ENCODE data around the gene ACTL8.

ACTL8 gene

DNA sequence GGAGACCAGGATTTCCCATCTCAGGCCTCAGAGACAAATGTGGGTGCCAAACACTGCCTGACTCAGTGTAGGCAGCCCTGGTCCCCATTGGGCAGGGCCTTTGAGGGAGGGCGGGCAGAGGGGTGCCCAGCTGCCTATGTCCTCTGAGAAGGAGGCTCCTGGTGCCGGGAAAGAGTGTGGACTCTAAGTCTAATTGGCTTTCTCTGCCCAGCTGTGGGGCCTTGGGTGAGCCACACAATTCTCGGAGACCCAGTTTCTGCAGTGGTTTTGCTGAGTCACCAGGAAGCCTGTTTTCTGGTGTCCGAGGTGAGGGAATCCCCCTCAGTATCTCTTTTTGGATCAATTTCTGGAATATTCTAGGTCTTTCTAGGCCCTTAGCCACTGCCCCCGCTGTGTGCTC, 35.3 kb upstream of the ACTL8 start:
- H2AFZ ChIP-seq (ENCODE audit: low read depth, low read length): no peak overlapping the region
- H3K27me3 ChIP-seq (ENCODE audit: low read depth, low read length): no peaks in the 10 kb centered on the region
- no peak overlapping the region for H3K4me3 ChIP-seq (ENCODE audit: low read length)
- H3K36me3 ChIP-seq (replicated peaks; ENCODE audit: low read depth, low read length): no peaks in the 10 kb centered on the region
- TF ChIP-seq EZH2phosphoT487 (IDR thresholded peaks at IDR 0.05; ENCODE audit: low read depth) (no peak), CTCF (IDR thresholded peaks at IDR 0.05; ENCODE audit: low read depth, low read length) (no peak)
- no peak overlapping the region for H3K9ac ChIP-seq (ENCODE audit: low read length)
- H4K20me1 ChIP-seq (ENCODE audit: insufficient read depth, low read length): no peaks in the 10 kb centered on the region
- no peak overlapping the region for H3K4me2 ChIP-seq (ENCODE audit: low read length)
- H3K79me2 ChIP-seq (ENCODE audit: low read length): no peaks in the 10 kb centered on the region
- H3K4me1 ChIP-seq (ENCODE audit: low read length): no peaks in the 10 kb centered on the region
- H3K27ac ChIP-seq (ENCODE audit: low read length): no peak overlapping the region
- no peaks in the 10 kb centered on the region for H3K9me3 ChIP-seq (ENCODE audit: insufficient read depth, low read length)

- Histone ChIP-seq H3K9ac (ENCODE audit: low read length) (no peak overlapping the region), H3K9me3 (ENCODE audit: insufficient read depth, low read length) (no peaks in the 10 kb centered on the region), H3K79me2 (ENCODE audit: low read length) (no peaks in the 10 kb centered on the region), H3K27me3 (ENCODE audit: low read depth, low read length) (no peaks in the 10 kb centered on the region), H3K4me2 (ENCODE audit: low read length) (no peak overlapping the region), H3K4me3 (ENCODE audit: low read length) (no peak overlapping the region), H3K4me1 (ENCODE audit: low read length) (no peaks in the 10 kb centered on the region), H3K36me3 (replicated peaks; ENCODE audit: low read depth, low read length) (no peaks in the 10 kb centered on the region), H2AFZ (ENCODE audit: low read depth, low read length) (no peak overlapping the region), H4K20me1 (ENCODE audit: insufficient read depth, low read length) (no peaks in the 10 kb centered on the region), H3K27ac (ENCODE audit: low read length) (no peak overlapping the region)
- TF ChIP-seq CTCF (IDR thresholded peaks at IDR 0.05; ENCODE audit: low read depth, low read length): no peak
- TF ChIP-seq EZH2phosphoT487 (IDR thresholded peaks at IDR 0.05; ENCODE audit: low read depth): no peak
These were observed 33.7 kb upstream of the ACTL8 start for GRCh38 chr1:17721444-17721843.

DNA sequence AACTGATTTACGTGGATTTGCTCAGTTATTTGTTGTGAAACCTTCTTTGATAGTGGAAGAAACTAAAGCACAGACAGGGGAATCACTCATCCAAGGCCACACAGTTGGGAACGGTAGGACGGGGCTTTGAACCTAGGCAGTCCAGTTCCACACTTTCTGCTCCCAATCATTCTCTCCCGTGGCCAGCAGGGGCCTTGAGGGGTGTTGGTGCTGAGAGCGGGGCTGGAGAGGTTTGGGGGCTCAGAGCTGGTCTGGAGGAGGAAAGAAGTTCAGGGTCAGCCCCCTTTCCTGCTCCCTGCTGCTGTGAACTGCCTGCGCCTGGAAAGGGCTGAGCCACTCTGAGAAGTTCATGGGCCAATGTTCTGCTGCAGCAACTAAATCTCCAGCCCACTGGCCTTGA, 31.4 kb upstream of the ACTL8 start:
- no peaks in the 10 kb centered on the region for H3K79me2 ChIP-seq (ENCODE audit: low read length)
- no peaks in the 10 kb centered on the region for H3K4me1 ChIP-seq (ENCODE audit: low read length)
- TF ChIP-seq CTCF (IDR thresholded peaks at IDR 0.05; ENCODE audit: low read depth, low read length): no peak
- no peak for TF ChIP-seq EZH2phosphoT487 (IDR thresholded peaks at IDR 0.05; ENCODE audit: low read depth)
- H3K27me3 ChIP-seq (ENCODE audit: low read depth, low read length): no peaks in the 10 kb centered on the region
- no peaks in the 10 kb centered on the region for H3K9me3 ChIP-seq (ENCODE audit: insufficient read depth, low read length)
- H2AFZ ChIP-seq (ENCODE audit: low read depth, low read length): no peak overlapping the region
- H3K9ac ChIP-seq (ENCODE audit: low read length): no peak overlapping the region
- H3K27ac ChIP-seq (ENCODE audit: low read length): no peak overlapping the region
- no peaks in the 10 kb centered on the region for H4K20me1 ChIP-seq (ENCODE audit: insufficient read depth, low read length)
- H3K4me2 ChIP-seq (ENCODE audit: low read length): no peak overlapping the region
- H3K4me3 ChIP-seq (ENCODE audit: low read length): no peak overlapping the region
- no peaks in the 10 kb centered on the region for H3K36me3 ChIP-seq (replicated peaks; ENCODE audit: low read depth, low read length)

DNA sequence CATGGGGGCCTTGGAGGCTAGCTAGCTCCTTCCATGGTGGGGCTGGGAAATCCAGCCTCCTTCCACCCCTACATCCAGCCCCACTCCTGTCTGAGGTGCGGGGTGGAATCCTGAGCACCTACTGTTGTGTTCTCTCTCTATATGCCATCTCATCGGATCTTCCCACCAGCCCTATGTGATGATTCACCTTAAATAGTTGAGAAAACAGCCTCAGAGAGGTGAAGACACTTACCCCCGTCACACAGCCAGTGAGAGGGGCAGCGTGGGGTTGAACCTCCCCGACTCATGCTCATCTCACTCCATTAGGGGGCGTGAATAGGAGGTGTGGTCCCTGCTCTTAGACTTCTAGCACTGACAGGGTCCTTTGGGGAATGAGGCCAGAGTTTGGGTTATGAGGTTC, 31.0 kb upstream of the ACTL8 start:
- Histone ChIP-seq H3K9ac (ENCODE audit: low read length) (no peak overlapping the region), H3K27me3 (ENCODE audit: low read depth, low read length) (no peaks in the 10 kb centered on the region), H3K36me3 (replicated peaks; ENCODE audit: low read depth, low read length) (no peaks in the 10 kb centered on the region), H2AFZ (ENCODE audit: low read depth, low read length) (no peak overlapping the region), H3K4me1 (ENCODE audit: low read length) (no peaks in the 10 kb centered on the region), H4K20me1 (ENCODE audit: insufficient read depth, low read length) (no peaks in the 10 kb centered on the region), H3K9me3 (ENCODE audit: insufficient read depth, low read length) (no peaks in the 10 kb centered on the region), H3K4me2 (ENCODE audit: low read length) (no peak overlapping the region), H3K27ac (ENCODE audit: low read length) (no peak overlapping the region), H3K79me2 (ENCODE audit: low read length) (no peaks in the 10 kb centered on the region), H3K4me3 (ENCODE audit: low read length) (no peak overlapping the region)
- TF ChIP-seq EZH2phosphoT487 (IDR thresholded peaks at IDR 0.05; ENCODE audit: low read depth) (no peak), CTCF (IDR thresholded peaks at IDR 0.05; ENCODE audit: low read depth, low read length) (no peak)
